Measurements from ENCODE around the gene PGAM2. TPM values are rescaled to one million over a fixed set of nuclear protein-coding genes. Genes with fewer than 3 reads are reported as not detected.

Gene PGAM2
- total RNA-seq, 1 experiment from 2014 or later = 0.27 TPM

GRCh38 chr7:44059219-44060090 is 5.9 kb downstream of the PGAM2 start:
- H3K9me3 ChIP-seq (ENCODE audit: control insufficient read depth in 1 of 2, insufficient read depth in 1 of 2, low read depth in 1 of 2, low read length in 2 of 2) = no peaks in the 10 kb centered on the region
- intact Hi-C loops (cut with micrococcal nuclease) = no loop called here
- no peak overlapping the region for H3K4me3 ChIP-seq (replicated peaks in 1 of 2; ENCODE audit: low read depth in 1 of 2, low read length in 2 of 2)
- no peak overlapping the region for H3K9ac ChIP-seq (ENCODE audit: low read length)
- CTCF ChIA-PET = no interaction called here
- H3K4me2 ChIP-seq (ENCODE audit: low read length) = no peak overlapping the region
- H3K79me2 ChIP-seq (ENCODE audit: insufficient read depth, low read length) = no peaks in the 10 kb centered on the region
- H3K27ac ChIP-seq (ENCODE audit: low read depth, low read length) = no peak overlapping the region
- ATAC-seq (no peak), DNase-seq (ENCODE audit: low read depth, low spot score) (no peak)
- POLR2A ChIA-PET = no interaction called here
- no peaks in the 10 kb centered on the region for H3K9me2 ChIP-seq (ENCODE audit: insufficient read depth)
- TF ChIP-seq TCF7L2 (IDR thresholded peaks at IDR 0.05; ENCODE audit: borderline replicate concordance, extremely low read depth, insufficient read depth, insufficient read length) (no peak), ATF3 (IDR thresholded peaks at IDR 0.05) (no peak), SIN3A (IDR thresholded peaks at IDR 0.05; ENCODE audit: low read depth) (no peak), EGR1 (IDR thresholded peaks at IDR 0.05; ENCODE audit: low read depth) (no peak), JUND (IDR thresholded peaks at IDR 0.05) (no peak), CBX3 (IDR thresholded peaks at IDR 0.05; ENCODE audit: low read depth) (no peak), CEBPB (IDR thresholded peaks at IDR 0.05; ENCODE audit: low read depth) (no peak), ZNF274 (IDR thresholded peaks at IDR 0.05; ENCODE audit: low read depth, low read length) (no peak), EZH2 (IDR thresholded peaks at IDR 0.05) (no peak)
- no peaks in the 10 kb centered on the region for H3K4me1 ChIP-seq (ENCODE audit: control insufficient read depth in 1 of 2, insufficient read depth in 2 of 2, low read length in 2 of 2)
- RAD21 ChIA-PET (ENCODE audit: low non-redundant PET in 1 of 2, low total read pairs in 2 of 2, uncharacterized antibody in 2 of 2, unreplicated experiment in 2 of 2) = no interaction called here
- no TSS peak for BruUV-seq (replicated peaks)
- H3K27me3 ChIP-seq (ENCODE audit: insufficient read depth, low read length) = no peaks in the 10 kb centered on the region
- no peak overlapping the region for H2AFZ ChIP-seq (ENCODE audit: low read depth, low read length, poor library complexity, severe bottlenecking)
- H3K36me3 ChIP-seq (ENCODE audit: control insufficient read depth in 1 of 2, insufficient read depth in 2 of 2, low read length in 2 of 2) = peaks cover 28 to 45% of the 10 kb centered on the region in 2 experiments
- no peaks in the 10 kb centered on the region for H4K20me1 ChIP-seq (ENCODE audit: insufficient read depth)

DNA sequence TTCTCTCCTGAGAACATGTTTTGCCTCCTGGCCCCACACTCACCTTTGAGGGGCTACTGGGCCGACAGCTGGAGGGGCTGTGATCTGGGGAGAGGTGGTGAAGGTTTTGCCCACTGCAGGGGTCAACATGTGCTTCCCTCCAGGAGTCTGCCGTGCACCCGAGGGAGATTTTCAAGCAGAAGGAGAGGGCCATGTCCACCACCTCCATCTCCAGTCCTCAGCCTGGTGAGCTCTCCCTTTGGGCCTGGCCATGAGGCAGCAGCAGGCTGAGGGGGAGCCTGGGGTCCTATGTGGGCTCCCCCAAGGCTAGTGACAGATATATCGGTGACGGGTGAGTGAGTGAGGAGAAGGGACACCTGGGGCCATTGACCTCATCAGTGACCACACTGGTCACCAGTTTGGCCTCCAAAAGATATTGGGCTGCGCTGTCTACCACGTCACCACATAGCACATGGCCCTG is 6.6 kb downstream of the PGAM2 start:
- H3K4me1 ChIP-seq (ENCODE audit: control insufficient read depth in 1 of 2, insufficient read depth in 2 of 2, low read length in 2 of 2) = no peaks in the 10 kb centered on the region
- H3K4me3 ChIP-seq (replicated peaks in 1 of 2; ENCODE audit: low read depth in 1 of 2, low read length in 2 of 2) = no peak overlapping the region
- H2AFZ ChIP-seq (ENCODE audit: low read depth, low read length, poor library complexity, severe bottlenecking) = no peak overlapping the region
- no peak overlapping the region for H3K4me2 ChIP-seq (ENCODE audit: low read length)
- DNase-seq (ENCODE audit: low read depth, low spot score) (no peak), ATAC-seq (no peak)
- no peaks in the 10 kb centered on the region for H3K9me3 ChIP-seq (ENCODE audit: control insufficient read depth in 1 of 2, insufficient read depth in 1 of 2, low read depth in 1 of 2, low read length in 2 of 2)
- H3K27ac ChIP-seq (ENCODE audit: low read depth, low read length) = no peak overlapping the region
- peaks cover 28 to 45% of the 10 kb centered on the region in 2 experiments for H3K36me3 ChIP-seq (ENCODE audit: control insufficient read depth in 1 of 2, insufficient read depth in 2 of 2, low read length in 2 of 2)
- BruUV-seq (replicated peaks) = no TSS peak
- H3K27me3 ChIP-seq (ENCODE audit: insufficient read depth, low read length) = no peaks in the 10 kb centered on the region
- no peaks in the 10 kb centered on the region for H3K79me2 ChIP-seq (ENCODE audit: insufficient read depth, low read length)
- ChIA-PET RAD21 (ENCODE audit: low non-redundant PET in 1 of 2, low total read pairs in 2 of 2, uncharacterized antibody in 2 of 2, unreplicated experiment in 2 of 2) (no interaction called here), CTCF (no interaction called here), POLR2A (no interaction called here)
- no peaks in the 10 kb centered on the region for H4K20me1 ChIP-seq (ENCODE audit: insufficient read depth)
- H3K9ac ChIP-seq (ENCODE audit: low read length) = no peak overlapping the region
- no peaks in the 10 kb centered on the region for H3K9me2 ChIP-seq (ENCODE audit: insufficient read depth)
- intact Hi-C loops (cut with micrococcal nuclease) = no loop called here
- TF ChIP-seq CTCF (IDR thresholded peaks at IDR 0.05 in 2 of 3, conservative IDR thresholded peaks at IDR 0.05 in 1 of 3; ENCODE audit: borderline replicate concordance in 1 of 3, insufficient read depth in 1 of 3, low read depth in 2 of 3, low read length in 2 of 3) (no peak), EGR1 (IDR thresholded peaks at IDR 0.05; ENCODE audit: low read depth) (no peak), ZNF274 (IDR thresholded peaks at IDR 0.05; ENCODE audit: low read depth, low read length) (no peak), TCF7L2 (IDR thresholded peaks at IDR 0.05; ENCODE audit: borderline replicate concordance, extremely low read depth, insufficient read depth, insufficient read length) (no peak), RAD21 (IDR thresholded peaks at IDR 0.05; ENCODE audit: low read depth) (no peak), CEBPB (IDR thresholded peaks at IDR 0.05; ENCODE audit: low read depth) (no peak), YY1 (IDR thresholded peaks at IDR 0.05; ENCODE audit: extremely low read depth, insufficient replicate concordance, low read depth, low read length) (no peak), SIN3A (IDR thresholded peaks at IDR 0.05; ENCODE audit: low read depth) (no peak)
- TF ChIP-seq, protein P1, sequence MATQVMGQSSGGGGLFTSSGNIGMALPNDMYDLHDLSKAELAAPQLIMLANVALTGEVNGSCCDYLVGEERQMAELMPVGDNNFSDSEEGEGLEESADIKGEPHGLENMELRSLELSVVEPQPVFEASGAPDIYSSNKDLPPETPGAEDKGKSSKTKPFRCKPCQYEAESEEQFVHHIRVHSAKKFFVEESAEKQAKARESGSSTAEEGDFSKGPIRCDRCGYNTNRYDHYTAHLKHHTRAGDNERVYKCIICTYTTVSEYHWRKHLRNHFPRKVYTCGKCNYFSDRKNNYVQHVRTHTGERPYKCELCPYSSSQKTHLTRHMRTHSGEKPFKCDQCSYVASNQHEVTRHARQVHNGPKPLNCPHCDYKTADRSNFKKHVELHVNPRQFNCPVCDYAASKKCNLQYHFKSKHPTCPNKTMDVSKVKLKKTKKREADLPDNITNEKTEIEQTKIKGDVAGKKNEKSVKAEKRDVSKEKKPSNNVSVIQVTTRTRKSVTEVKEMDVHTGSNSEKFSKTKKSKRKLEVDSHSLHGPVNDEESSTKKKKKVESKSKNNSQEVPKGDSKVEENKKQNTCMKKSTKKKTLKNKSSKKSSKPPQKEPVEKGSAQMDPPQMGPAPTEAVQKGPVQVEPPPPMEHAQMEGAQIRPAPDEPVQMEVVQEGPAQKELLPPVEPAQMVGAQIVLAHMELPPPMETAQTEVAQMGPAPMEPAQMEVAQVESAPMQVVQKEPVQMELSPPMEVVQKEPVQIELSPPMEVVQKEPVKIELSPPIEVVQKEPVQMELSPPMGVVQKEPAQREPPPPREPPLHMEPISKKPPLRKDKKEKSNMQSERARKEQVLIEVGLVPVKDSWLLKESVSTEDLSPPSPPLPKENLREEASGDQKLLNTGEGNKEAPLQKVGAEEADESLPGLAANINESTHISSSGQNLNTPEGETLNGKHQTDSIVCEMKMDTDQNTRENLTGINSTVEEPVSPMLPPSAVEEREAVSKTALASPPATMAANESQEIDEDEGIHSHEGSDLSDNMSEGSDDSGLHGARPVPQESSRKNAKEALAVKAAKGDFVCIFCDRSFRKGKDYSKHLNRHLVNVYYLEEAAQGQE (IDR thresholded peaks at IDR 0.05; ENCODE audit: low read depth) = no peak

Measured in HCT116 (cell line).